ENCODE results near the gene TFB2M.

- TF ChIP-seq CTCF (IDR thresholded peaks at IDR 0.05) (no peak), POLR2A (IDR thresholded peaks at IDR 0.05) (no peak)
Measured at GRCh38 chr1:246583448-246584185, 17.6 kb upstream of the TFB2M start.

Measured in lower leg skin (tissue), 3 donors.